ENCODE data around the gene FMN1. TPM values are rescaled to one million over a fixed set of nuclear protein-coding genes. Genes with fewer than 3 reads are reported as not detected.

FMN1 gene, protein sequence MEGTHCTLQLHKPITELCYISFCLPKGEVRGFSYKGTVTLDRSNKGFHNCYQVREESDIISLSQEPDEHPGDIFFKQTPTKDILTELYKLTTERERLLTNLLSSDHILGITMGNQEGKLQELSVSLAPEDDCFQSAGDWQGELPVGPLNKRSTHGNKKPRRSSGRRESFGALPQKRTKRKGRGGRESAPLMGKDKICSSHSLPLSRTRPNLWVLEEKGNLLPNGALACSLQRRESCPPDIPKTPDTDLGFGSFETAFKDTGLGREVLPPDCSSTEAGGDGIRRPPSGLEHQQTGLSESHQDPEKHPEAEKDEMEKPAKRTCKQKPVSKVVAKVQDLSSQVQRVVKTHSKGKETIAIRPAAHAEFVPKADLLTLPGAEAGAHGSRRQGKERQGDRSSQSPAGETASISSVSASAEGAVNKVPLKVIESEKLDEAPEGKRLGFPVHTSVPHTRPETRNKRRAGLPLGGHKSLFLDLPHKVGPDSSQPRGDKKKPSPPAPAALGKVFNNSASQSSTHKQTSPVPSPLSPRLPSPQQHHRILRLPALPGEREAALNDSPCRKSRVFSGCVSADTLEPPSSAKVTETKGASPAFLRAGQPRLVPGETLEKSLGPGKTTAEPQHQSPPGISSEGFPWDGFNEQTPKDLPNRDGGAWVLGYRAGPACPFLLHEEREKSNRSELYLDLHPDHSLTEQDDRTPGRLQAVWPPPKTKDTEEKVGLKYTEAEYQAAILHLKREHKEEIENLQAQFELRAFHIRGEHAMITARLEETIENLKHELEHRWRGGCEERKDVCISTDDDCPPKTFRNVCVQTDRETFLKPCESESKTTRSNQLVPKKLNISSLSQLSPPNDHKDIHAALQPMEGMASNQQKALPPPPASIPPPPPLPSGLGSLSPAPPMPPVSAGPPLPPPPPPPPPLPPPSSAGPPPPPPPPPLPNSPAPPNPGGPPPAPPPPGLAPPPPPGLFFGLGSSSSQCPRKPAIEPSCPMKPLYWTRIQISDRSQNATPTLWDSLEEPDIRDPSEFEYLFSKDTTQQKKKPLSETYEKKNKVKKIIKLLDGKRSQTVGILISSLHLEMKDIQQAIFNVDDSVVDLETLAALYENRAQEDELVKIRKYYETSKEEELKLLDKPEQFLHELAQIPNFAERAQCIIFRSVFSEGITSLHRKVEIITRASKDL (N-terminal part only)
- 37.1 TPM for total RNA-seq
- long read RNA-seq, partial matches to known transcripts = 6 of 18 reads
- long read RNA-seq, other reads (novel, unspliced or antisense) = 12 of 18 reads

DNA sequence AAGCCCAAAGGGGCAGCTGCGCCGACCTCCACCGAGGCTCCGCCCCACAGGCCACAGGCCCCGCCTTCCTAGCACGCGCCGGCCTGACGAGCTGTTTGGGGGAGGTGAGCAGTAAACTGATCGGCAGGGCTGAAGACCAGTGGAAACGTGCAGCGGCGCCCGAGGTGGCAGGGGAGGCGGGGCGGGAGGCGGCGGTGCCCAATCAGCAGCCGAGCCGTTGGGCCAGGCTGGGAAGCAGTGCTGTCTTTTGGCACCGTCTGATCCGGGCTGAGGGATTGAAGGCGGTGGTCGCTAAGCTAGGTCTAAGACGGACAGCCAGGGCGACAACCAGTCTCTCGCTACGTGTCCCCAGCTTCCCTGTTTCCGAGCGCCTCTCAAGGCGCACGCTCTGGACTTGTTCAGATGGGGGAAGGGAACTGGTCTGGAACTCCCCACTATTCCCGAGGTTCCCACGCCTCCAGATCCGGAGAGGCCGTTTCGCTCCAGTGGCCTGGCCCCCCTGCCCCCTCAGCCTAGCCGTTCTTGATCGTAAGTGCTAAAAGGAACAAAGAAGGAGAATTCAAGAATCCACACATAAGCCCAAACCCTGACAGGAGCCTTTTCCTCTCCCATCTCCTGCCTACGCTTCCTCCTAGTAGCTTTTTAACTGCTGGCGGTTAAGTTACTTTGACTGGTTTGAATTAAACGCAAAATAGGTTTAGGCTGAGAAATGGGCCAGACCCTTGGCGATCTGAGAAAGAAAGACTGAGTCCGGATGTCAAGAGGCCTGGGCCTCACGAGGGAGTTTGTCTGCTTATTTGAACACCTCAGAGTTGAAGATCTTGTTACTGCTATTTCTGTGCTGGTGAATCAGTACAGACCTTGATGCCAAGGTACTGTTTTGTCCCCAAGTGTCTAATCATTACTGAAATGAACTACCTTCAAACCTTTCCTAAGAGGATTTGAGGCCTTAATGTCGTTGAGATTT is at the start of gene FMN1:
Gene FMN1, minus strand, starts transcription at position 11 of the 967 bp plus-strand sequence. CDS start 39,800 bp downstream, outside the sequence.
- peak; percentile 97 for DNase-seq (ENCODE audit: low spot score)

DNA sequence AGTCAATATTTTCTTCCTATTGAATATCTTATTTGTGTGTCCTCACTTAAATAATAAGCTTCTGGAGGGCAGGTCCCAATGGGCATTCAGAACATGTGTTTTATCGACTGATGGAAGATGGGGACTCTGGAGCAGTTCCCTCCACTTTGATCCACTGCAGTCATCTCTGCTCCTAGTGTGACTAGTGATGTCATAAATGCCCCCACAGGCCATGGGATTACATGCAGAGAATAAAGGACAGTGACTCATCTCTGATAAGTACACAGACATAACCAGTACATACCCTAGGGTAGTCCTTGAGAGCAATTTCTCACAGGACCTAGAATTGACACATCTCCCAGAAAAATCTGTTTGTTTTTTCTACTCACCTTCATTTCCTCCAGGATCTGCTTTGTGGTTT is 49.4 kb upstream of the FMN1 start:
- DNase-seq (ENCODE audit: low spot score) = no peak

DNA sequence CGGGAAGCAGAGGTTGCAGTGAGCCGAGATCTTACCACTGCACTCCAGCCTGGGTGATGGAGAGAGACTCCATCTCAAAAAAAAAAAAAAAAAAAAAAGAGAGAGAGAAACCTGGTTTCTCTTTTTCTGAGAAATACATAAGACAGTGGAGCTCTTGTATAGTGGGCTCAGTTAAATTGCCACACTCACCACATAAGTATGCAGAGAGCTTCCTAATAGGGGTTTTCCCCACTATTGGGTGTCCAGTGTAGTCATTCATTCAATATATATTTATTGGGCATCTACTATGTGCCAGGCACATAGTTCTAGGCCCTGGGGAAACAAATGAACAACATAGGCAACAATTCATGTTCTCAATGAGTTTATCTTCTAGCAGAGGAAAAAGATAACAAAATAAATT is 48.9 kb upstream of the FMN1 start:
- DNase-seq (ENCODE audit: low spot score) = no peak

DNA sequence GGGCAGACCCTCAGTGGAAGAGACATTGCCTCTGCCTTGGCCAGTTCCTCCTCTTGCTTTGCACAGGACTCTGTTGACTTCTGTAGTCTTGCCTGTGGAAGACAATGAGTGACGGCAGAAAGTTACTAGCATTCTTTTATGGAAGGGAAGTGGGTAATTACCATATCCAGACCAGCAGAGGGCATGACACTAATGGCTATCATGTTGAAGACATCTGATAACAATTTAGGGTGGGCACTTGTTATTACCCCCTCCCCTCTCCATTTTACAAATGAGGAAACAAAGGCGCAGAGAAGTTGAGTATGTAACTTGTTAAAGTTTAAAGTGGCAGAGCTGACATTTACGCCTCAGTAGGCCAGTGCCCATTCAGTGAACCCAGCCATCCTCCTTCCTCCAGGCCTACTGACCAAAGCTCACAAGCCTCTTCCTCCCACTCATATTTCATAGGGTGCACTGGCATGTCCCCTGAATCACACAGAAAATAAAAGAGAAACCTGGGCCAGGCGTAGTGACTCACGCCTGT is 48.2 kb upstream of the FMN1 start:
- no peak for DNase-seq (ENCODE audit: low spot score)

DNA sequence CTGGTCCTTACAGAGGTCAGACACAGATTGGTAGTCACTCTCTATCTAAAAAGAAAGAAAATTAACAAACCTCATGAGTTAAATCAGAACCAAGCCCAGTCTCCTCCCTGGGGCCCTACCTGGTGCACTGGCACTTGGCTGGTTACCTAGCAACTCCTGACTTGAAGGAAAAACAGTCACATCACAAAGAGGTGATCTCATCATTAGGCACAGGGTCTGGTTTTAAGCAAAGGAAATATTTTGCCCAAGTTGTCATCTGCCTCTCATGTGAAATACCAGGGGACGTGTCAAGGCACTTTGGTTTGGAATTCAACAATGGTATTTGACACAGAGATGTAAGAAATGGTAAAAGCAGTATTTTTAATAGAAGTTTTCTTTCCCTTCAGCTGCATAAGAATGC is 47.7 kb upstream of the FMN1 start:
- DNase-seq (ENCODE audit: low spot score) = no peak

DNA sequence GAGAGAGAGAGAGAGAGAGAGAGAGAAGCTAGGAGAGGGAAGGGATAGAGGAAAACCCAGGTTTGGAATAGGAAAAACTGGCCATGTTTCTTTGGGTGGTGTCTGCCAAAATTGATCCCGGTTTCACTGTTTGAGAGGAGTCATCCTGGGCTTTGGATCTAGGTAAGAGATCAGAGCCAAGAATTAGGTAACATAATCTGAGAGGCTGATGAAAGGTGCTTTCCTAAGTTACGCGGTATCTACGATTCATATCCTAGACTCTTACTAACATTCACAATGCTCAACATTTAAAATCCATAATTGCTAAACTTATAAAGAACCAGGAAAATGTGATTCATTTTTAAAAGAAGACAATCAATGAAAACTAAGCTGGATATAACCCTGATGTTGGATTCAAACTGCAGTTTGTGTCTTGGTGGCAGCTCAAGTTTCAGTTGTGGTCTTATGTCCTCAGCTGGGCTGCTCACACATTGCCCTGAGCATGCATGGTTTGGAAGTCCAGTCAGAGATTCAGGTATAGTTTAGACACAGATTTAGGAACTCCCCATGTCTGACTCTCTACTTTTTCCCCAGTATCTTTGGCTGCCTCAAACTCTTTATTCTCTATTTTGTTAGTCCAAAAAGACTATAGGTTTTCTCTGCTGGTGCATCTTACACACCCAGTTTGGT is 42.5 kb upstream of the FMN1 start:
- no peak for DNase-seq (ENCODE audit: low spot score)

DNA sequence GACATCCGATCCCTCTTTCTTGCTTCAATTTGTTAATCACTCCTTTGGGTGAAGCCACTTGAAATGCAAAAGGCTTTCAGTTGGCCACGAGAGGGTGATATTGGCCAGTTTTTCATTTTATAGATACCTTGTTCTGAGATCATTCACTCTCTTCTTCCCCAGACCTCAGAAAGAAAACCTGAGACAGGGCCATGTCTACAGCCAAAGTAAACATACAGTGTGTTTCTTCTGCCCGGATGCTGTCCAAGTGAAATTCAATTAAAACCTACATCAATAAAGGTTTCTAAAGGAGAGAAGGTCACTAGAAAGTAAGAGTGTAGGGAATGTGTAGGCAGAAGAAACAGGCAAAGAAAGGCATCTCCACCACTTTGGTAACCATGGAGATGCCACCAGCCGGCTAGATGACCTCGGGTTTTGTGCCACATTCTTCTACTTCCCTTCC is 39.5 kb upstream of the FMN1 start:
- DNase-seq (ENCODE audit: low spot score) = no peak

DNA sequence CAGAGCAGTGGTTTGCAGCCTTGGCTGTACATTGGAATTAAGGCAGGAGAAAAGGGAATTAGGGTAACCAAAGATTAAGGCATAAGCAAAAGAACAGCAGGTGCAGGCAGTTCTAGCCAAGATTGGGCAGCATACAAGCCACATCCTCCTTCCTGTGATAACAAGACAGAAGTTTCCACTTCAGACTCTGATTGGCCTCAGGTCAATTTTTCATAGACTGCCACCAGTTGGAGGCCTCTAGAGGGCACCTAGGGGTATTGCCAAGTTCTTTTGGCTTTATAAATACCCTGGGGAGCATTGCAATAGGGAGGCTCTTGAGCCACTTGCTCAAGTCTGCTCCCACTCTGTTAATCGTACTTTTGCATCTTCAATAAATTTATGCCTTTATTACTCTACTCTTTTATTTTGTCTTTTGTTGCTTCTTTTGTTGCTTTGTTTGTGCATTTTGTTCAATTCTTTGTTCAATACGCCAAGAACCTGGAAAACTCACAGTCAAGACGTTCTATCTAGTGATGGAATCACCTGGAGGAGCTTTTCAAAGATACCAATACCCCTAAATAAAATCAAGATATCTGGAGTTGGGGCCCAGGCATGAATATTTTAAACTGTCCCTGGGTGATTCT is 32.2 kb upstream of the FMN1 start:
- no peak for DNase-seq (ENCODE audit: low spot score)

DNA sequence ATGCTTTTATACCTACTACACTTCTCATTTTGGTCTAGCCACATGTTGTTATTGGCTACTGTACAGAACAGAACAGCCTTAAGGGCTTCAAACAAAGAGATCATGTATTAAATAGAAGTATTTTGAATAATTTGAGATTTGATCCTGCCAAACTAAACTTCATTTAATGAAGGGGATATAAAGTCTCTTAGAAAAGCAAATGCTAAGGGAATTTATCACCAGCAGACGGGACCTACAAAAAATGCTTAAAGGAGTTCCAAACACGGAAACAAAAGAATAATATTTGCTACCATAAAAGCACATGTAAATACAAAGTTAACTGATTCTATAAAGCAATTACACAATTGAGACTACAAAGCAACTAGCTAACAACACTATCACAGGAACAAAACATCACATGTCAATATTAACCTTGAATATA is 23.6 kb upstream of the FMN1 start:
- DNase-seq (ENCODE audit: low spot score) = no peak

DNA sequence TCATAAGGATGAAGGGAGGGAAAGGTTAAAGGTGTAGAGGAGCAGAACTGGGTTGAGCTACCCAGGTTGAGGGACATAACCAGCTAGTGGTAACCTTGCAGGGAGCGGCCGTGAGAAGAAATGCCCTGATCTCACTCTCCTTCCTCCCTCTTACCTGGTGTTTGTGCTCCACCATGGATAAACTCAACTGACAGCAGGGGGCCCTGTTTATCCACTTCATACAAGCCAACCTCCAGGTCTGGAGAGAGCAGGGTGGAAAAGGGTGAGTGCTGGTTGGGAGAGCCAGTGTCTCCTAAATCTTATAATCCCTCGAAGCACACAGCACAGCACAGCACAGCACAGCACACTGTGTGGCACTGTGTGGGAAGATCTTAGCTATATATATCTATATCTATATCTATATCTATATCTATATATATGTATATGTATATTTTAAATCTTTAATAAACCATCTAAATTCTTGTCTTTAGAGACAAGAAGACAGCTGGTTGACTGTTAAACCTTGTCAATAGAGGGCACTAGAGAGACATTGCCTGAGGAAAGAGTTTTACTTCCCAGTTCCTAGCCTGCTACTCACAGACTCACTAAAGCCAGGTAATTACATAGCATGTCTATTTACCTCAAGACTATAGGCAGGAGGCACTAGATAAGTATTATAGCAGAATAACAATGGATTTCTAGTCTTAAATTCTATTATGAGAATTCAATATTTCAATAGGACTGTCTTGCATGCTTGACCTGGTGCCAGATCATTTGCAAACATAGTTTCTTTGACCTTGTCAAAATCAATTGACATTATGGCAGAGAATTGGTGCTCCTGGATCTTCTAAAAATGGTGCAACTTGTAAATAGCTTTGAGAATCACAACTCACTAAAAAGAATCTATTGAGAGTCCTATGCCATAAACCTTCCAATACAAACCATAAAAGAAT is 21.7 kb upstream of the FMN1 start:
- DNase-seq (ENCODE audit: low spot score) = no peak

DNA sequence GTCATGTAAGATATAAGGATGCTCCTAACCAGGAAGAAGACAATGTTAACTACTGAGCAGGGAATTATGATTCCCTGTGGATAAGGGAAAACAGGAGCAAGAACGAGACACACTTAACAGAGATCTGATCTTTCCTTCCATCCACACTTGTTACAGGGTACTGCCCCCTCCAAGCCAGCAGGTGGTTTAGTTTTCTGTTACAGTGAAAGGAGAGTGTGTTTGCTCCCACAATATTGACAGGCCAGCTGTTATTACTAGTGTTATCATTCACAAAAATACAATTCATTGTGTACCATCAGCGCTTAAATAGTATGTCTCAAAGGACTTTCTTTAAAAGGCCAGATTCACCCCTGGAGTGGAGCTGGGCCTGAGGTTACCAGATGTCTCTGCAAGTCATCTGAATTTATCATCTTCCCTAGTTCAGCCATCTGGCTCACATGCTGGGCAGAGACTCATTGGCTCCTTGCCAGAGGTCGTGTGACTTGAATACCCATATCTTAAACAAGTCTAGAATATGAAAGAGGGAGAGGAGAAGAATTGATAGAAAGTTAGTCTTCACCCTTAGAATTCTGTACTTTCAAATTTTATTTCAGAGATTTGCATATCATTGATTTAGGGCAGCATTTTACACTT is 16.8 kb upstream of the FMN1 start:
- DNase-seq (ENCODE audit: low spot score) = no peak

DNA sequence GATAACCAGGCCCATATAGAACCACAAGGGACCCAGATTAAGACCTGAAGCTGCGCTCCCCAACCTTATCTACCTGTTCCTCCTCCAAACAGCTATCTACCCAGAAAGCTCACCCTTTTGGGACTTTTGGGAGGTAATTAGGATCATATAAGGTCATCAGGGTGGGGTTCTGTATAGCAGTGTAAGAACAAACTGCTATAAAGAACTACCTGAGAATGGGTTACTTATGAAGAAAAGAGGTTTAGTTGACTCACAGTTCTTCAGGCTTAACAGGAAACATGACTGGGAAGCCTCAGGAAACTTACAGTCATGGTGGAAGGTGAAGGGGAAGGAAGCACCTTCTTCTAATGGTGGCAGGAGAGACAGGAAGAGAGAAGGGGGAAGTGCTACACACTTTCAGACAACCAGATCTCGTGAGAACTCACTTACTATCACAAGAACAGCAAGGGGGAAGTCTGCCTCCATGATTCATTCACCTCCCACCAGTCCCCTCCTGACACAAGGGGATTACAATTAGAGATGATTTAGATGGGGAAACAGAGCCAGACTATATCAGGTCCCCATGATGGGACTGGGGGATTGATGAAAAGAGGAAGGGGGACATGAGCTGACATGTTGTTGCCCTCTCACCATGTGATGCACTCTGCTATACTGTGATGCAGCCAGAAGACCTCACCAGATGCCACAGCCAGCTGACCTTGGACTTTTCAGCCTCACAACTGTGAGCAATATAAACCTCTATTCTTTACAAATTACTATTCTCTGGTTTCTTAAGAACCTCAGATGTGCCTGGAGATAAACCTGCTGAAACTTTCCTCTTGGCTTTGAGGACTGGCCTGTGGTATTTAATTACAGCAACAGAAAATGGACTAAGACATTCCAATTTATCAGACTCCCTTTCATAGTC is 15.3 kb upstream of the FMN1 start:
- DNase-seq (ENCODE audit: low spot score) = no peak

DNA sequence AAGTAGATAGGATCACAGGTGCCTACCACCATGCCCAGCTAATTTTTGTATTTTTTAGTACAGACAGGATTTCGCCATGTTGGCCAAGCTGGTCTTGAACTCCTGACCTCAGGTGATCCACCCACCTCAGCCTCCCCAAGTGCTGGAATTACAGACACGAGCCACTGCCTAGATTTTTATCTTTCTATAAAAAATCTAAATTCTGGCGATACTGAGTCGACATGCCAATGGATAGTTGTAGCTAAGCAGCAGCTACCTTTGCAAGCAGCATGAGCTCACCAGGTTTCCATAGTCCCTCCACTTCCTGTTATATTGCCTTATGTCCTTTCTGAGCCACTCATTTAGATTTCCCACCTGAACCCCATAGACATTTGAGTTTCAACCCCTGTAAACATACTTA is 13.1 kb upstream of the FMN1 start:
- no peak for DNase-seq (ENCODE audit: low spot score)

DNA sequence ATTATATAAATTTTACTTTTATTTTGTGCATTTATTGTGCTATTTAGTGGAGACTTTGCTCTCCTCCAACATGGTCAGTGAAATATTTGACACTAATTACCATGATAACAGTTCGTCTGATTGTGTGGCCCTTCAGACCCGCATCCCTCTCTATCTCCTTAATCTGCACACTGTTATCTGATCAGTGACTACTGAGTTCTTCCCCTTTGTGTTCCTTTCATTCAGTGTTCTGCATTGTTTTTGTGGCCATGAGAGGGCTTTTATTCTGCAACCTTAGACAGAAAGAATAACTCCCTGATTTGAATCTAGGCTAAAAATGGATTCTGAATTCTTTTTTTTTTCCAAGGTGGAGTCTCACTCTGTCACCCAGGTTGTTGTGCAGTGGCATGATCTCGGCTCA is 11.9 kb upstream of the FMN1 start:
- no peak for DNase-seq (ENCODE audit: low spot score)

DNA sequence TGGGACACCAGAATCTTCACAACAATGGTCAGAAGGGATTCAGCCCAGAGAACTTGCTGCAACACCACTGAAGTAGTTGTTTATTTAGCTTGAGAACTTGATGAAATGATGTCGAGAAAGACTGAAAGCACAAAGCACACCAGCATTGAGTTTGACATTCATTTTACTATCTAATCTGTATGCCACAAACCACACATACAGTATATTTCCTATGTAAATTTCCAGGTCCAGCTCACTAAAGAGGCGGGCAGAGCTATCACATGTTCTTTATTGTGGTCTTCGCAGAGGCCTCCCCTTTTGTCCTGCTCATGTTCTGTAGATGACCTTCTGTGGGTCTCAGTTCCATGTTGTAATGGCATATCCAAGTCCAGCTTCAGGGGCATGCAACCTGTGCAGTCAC is 10.4 kb upstream of the FMN1 start:
- no peak for DNase-seq (ENCODE audit: low spot score)

DNA sequence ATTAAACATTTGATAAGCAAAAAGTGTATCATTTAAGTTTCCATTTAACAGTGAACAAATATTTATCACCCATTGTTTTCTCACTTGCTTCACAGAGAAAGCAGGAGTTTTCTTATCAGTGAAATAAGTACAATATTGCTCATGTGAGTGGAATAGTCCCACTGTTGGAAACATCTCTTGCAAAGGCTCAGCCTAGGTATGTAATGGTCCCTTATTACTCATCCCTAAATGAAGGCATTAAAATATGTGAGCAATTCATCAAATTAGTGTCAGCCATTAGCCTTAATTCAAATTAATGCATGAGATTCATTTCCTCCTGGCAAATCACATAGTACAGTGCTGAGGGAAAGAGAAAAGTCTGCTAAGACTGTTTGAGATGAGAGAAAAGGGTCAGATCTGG is 9.6 kb upstream of the FMN1 start:
- DNase-seq (ENCODE audit: low spot score) = no peak
